ENCODE data around the gene PTOV1.

DNA sequence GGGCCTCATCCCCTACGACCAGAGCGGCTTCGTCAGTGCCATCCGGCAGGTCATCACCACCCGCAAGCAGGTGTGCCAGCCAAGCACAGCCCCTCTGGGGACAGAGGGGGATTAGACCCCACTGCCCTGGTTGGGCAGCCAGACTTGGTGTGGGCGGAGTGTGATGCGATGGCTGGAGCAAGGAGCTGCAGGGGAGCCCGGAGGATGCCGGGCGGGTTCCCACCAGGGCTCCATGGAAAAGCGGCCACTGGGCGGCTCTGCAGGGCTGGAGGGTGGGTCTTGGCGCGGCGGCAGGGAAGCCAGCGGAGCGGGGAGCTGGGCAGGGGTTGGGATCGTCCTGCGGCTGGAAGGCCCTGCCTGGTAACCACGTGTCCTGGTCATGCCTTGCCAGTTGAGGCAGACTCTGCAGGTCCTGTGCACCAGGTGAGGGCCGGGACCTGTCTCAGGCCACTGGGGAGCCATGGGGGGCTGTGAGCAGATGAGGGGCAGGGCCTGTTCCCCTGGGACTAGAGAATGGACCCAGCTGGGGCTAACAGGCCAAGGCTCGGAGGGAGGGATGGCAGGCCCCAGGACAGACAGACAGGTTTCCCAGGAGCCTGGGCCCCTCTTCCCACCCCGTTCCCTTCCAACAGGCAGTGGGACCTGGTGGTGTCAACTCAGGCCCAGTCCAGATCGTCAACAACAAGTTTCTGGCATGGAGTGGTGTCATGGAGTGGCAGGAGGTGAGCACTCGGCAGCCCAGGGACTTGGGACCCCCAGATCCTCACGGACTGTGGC, 6.3 kb downstream of the PTOV1 start:
- TF ChIP-seq, protein P1, sequence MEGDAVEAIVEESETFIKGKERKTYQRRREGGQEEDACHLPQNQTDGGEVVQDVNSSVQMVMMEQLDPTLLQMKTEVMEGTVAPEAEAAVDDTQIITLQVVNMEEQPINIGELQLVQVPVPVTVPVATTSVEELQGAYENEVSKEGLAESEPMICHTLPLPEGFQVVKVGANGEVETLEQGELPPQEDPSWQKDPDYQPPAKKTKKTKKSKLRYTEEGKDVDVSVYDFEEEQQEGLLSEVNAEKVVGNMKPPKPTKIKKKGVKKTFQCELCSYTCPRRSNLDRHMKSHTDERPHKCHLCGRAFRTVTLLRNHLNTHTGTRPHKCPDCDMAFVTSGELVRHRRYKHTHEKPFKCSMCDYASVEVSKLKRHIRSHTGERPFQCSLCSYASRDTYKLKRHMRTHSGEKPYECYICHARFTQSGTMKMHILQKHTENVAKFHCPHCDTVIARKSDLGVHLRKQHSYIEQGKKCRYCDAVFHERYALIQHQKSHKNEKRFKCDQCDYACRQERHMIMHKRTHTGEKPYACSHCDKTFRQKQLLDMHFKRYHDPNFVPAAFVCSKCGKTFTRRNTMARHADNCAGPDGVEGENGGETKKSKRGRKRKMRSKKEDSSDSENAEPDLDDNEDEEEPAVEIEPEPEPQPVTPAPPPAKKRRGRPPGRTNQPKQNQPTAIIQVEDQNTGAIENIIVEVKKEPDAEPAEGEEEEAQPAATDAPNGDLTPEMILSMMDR (CRISPR knock-in tag; IDR thresholded peaks at IDR 0.05) = no peak
- TF ChIP-seq HDAC6 (IDR thresholded peaks at IDR 0.05; ENCODE audit: low read depth, low read length) = no peak
- TF ChIP-seq ZNF839 (CRISPR knock-in tag; IDR thresholded peaks at IDR 0.05; ENCODE audit: borderline replicate concordance) = no peak
- no peak for TF ChIP-seq RXRA (CRISPR knock-in tag; IDR thresholded peaks at IDR 0.05)
- TF ChIP-seq GATAD2A (CRISPR knock-in tag; IDR thresholded peaks at IDR 0.05) = no peak
- TF ChIP-seq EP300 (IDR thresholded peaks at IDR 0.05; ENCODE audit: low read depth in 2 of 2, low read length in 2 of 2) = no peak
- no peak for TF ChIP-seq EP300 (CRISPR knock-in tag; IDR thresholded peaks at IDR 0.05; ENCODE audit: borderline replicate concordance)
- no peak for TF ChIP-seq ZNF782 (CRISPR knock-in tag; IDR thresholded peaks at IDR 0.05; ENCODE audit: borderline replicate concordance)
- TF ChIP-seq, protein P2, sequence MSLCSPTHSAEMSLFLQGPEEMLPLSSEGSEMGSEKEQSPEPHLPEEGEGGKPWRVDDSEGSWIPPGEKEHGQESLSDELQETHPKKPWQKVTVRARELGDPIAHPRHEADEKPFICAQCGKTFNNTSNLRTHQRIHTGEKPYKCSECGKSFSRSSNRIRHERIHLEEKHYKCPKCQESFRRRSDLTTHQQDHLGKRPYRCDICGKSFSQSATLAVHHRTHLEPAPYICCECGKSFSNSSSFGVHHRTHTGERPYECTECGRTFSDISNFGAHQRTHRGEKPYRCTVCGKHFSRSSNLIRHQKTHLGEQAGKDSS (CRISPR knock-in tag; IDR thresholded peaks at IDR 0.05; ENCODE audit: borderline replicate concordance, low read depth) = no peak
- TF ChIP-seq, protein P3, sequence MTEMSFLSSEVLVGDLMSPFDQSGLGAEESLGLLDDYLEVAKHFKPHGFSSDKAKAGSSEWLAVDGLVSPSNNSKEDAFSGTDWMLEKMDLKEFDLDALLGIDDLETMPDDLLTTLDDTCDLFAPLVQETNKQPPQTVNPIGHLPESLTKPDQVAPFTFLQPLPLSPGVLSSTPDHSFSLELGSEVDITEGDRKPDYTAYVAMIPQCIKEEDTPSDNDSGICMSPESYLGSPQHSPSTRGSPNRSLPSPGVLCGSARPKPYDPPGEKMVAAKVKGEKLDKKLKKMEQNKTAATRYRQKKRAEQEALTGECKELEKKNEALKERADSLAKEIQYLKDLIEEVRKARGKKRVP (CRISPR knock-in tag; IDR thresholded peaks at IDR 0.05) = no peak
- TF ChIP-seq SRSF9 (IDR thresholded peaks at IDR 0.05; ENCODE audit: borderline replicate concordance, insufficient read depth, low read depth, low read length, poor library complexity, severe bottlenecking) = no peak
- TF ChIP-seq SMAD3 (CRISPR knock-in tag; IDR thresholded peaks at IDR 0.05) = no peak
- TF ChIP-seq FOXA1 (IDR thresholded peaks at IDR 0.05) = no peak
- TF ChIP-seq FOXA1 (CRISPR knock-in tag; IDR thresholded peaks at IDR 0.05) = no peak

Data from HepG2 (cell line).